ENCODE results near the gene ALDH1L1.

The ALDH1L1 gene

DNA sequence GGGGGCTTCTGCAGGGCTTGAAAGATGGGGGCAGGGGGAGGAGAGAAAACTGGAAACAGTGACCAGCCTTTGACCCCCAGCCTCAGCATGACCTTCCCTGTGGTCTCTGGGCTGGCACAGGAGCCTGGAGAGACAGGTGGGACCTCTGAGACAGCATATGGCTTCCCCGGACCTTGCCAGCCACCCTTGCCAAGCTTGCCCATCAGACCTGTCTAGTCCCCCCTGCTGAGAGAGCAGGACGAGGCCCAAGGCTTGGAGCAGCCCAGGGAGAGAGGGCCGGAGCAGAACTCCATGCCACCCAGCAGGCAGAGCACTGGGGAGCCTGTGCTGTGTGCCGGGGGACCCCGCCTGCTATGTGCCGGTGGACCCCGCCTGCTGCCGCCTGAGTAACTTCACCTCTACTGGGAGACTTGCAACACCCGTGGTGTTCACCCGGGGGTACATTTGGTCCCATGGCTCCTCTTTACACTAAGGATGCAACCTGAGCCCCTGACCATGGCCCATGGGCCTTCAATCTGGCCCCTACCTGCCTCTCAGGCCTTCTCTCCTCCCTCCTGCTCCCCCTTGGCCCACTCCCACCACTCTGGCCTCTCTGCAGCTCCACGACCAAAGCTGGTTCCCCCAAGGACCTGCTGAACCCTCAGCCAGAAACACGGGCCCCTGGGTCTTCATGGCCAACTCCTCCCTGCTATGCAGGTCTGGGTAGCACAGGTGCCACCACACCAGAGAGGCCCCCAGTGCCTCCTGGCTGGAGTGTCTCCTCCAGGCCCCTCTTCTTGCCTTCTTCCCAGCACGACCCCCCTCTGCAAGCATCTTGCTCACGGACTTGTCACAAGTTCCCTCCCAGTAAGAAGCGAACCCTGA lies 75.4 kb downstream of the ALDH1L1 start:
- no peaks in the 10 kb centered on the region for H3K9me3 ChIP-seq (ENCODE audit: severe bottlenecking)
- no peak for DNase-seq
- TF ChIP-seq, protein P1, sequence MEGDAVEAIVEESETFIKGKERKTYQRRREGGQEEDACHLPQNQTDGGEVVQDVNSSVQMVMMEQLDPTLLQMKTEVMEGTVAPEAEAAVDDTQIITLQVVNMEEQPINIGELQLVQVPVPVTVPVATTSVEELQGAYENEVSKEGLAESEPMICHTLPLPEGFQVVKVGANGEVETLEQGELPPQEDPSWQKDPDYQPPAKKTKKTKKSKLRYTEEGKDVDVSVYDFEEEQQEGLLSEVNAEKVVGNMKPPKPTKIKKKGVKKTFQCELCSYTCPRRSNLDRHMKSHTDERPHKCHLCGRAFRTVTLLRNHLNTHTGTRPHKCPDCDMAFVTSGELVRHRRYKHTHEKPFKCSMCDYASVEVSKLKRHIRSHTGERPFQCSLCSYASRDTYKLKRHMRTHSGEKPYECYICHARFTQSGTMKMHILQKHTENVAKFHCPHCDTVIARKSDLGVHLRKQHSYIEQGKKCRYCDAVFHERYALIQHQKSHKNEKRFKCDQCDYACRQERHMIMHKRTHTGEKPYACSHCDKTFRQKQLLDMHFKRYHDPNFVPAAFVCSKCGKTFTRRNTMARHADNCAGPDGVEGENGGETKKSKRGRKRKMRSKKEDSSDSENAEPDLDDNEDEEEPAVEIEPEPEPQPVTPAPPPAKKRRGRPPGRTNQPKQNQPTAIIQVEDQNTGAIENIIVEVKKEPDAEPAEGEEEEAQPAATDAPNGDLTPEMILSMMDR (IDR thresholded peaks at IDR 0.05; ENCODE audit: low read depth, low read length) = no peak
- H3K27ac ChIP-seq = no peak overlapping the region
- no peaks in the 10 kb centered on the region for H3K36me3 ChIP-seq
- no peak overlapping the region for H3K4me3 ChIP-seq (ENCODE audit: low read depth, low read length)
- no peaks in the 10 kb centered on the region for H3K27me3 ChIP-seq (ENCODE audit: insufficient read depth, low read depth, severe bottlenecking)

DNA sequence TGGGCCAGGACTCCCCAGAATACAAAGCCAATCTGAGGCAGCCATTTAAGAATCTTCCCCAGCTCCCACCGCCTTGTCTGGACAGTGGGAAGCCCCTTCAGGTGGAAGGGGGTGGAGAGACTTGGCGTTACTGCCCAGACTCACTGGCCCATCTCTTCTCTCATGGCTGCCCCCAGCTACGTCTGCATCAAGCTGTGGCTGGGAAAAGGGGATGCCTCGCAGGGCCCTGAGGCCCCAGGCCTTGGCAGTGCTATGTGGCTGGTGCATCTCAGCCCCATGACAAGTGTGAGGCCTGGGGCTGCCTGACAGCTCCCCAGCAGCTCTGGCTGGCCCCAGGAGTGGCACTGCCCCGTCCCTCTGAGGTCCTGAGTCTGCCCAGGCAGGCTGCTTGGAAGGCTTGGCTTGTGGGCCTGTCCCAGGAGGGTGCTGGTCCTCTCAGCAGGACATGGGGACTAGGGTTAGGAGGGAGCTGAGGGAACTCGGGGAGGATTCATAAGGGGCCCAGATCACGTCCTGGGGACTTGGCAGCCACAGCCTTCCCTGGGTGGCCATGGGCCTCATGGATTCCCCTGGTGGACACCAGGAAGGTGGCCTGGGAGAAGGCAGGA lies 76.3 kb downstream of the ALDH1L1 start:
- Histone ChIP-seq H3K27me3 (ENCODE audit: insufficient read depth, low read depth, severe bottlenecking) (no peaks in the 10 kb centered on the region), H3K36me3 (no peaks in the 10 kb centered on the region), H3K9me3 (ENCODE audit: severe bottlenecking) (no peaks in the 10 kb centered on the region), H3K27ac (no peak overlapping the region), H3K4me3 (ENCODE audit: low read depth, low read length) (no peak overlapping the region)
- TF ChIP-seq, protein P1 (IDR thresholded peaks at IDR 0.05; ENCODE audit: low read depth, low read length) = no peak
- DNase-seq = no peak

DNA sequence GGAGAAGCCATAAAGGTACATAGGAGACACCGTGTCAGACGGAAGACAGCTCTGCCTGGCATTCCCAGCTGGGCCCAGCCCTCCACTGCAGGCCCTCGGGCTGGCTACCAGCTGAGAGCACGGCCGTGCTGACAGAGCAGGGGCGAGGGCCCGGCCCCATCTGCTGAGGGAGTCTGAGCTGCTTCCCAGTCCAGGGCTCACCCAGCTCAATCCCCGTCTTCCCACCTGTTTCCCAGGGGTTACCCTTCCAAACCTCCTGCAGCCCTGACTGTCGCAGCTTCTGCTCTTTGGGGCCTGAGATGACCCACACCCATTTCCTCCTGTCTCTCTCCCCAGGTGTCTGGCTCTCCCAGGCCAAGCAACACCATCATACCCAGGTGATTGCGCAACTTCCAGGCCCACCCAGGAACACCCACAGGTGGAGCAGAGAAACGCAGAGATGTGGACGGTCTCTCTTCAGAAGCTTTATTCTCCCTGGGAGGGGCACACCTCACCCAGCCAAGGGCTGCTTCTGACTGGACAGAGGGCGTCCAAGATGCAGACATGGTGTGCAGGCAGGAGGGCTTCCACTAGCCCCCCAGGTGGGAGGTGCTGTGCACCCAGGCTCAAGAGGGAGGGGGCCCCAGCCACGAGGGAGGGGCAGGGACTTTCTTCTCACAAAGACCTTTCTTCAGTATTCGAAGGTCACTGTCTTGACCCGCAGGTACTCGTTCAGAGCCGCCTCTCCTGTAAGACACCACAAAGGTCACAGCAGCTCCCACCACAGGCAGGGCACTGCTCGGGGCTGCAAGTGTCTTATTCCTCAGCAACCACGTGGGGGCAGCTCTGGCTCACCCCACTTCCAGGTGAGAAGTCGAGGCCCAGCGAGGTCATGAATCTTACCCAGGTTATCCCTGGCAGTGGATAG lies 77.0 kb downstream of the ALDH1L1 start:
- TF ChIP-seq, protein P1 (IDR thresholded peaks at IDR 0.05; ENCODE audit: low read depth, low read length) = peak; percentile 49
- H3K27ac ChIP-seq = no peak overlapping the region

DNA sequence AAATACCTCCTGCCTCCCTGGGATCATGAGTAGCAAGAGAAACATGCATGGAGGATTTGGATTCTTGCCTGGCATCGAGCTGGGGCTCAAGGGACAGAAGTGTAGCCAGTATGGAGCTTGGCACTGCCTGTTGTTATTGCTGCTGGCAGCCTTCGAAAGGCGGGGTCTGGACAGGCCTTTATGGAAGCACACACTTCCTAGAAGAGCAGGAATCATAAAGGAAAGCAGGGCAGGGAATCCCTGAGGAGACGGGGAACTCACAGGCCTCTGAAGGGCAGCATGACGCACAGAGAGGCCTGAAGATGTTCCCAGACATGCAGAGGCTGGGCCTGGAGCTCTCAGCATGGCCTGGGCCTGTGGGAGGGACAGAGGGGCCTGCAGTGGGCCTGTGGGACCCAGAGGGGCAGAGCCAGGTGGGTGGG lies 77.8 kb downstream of the ALDH1L1 start:
- DNase-seq = no peak
- Histone ChIP-seq H3K27ac (no peak overlapping the region), H3K4me3 (ENCODE audit: low read depth, low read length) (no peak overlapping the region), H3K36me3 (no peaks in the 10 kb centered on the region), H3K27me3 (ENCODE audit: insufficient read depth, low read depth, severe bottlenecking) (no peaks in the 10 kb centered on the region), H3K9me3 (ENCODE audit: severe bottlenecking) (no peaks in the 10 kb centered on the region)
- TF ChIP-seq, protein P1 (IDR thresholded peaks at IDR 0.05; ENCODE audit: low read depth, low read length) = no peak

More for the DNA sequence above, 77.0 kb downstream of the ALDH1L1 start:
- H3K9me3 ChIP-seq (ENCODE audit: severe bottlenecking) = no peaks in the 10 kb centered on the region
- H3K4me3 ChIP-seq (ENCODE audit: low read depth, low read length) = no peak overlapping the region
- H3K27me3 ChIP-seq (ENCODE audit: insufficient read depth, low read depth, severe bottlenecking) = no peaks in the 10 kb centered on the region
- no peak for DNase-seq
- no peaks in the 10 kb centered on the region for H3K36me3 ChIP-seq

DNA sequence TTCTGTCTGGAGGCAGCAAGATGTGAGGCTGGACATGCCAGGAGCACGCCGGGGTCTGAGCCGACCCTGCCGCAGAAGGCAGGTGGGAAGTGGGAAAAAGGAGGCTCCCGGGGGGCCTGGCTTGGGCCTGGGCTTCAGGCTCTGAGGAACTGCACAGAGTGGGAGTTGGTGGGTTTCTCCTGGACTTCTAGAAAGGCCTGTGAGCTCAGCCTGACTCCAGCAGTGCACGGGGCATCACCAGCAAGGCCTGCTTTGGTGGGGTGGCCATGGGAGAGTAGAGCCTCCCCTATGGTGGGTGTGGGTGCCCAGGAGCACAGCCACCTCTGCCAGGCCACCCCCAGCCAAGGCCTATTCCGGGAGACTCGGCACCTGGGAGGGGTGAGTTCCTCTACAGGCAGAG lies 78.4 kb downstream of the ALDH1L1 start:
- Histone ChIP-seq H3K4me3 (ENCODE audit: low read depth, low read length) (no peak overlapping the region), H3K9me3 (ENCODE audit: severe bottlenecking) (no peaks in the 10 kb centered on the region), H3K27me3 (ENCODE audit: insufficient read depth, low read depth, severe bottlenecking) (no peaks in the 10 kb centered on the region), H3K27ac (no peak overlapping the region), H3K36me3 (no peaks in the 10 kb centered on the region)
- no peak for DNase-seq
- TF ChIP-seq, protein P1 (IDR thresholded peaks at IDR 0.05; ENCODE audit: low read depth, low read length) = no peak

Measured in WERI-Rb-1 (cell line).